Anterior cingulate cortex (tissue), 58 donors: ENCODE results near the gene KLHDC4.

ENCODE experiments used
- DNase-seq, 58 donors: peaks; one replicate each; lab custom pipeline; 2025; lab: John Stamatoyannopoulos, UW

KLHDC4 gene

GRCh38 chr16:87671221-87671620 lies 94.6 kb downstream of the KLHDC4 start:
- no peak for DNase-seq

- no peak for DNase-seq
Measured at GRCh38 chr16:87669672-87670071, 96.1 kb downstream of the KLHDC4 start.

GRCh38 chr16:87667946-87668345 lies 97.8 kb downstream of the KLHDC4 start:
- no peak for DNase-seq

- DNase-seq, result no peak
Measured at GRCh38 chr16:87667443-87667842, 98.3 kb downstream of the KLHDC4 start.

GRCh38 chr16:87666919-87667318 lies 98.9 kb downstream of the KLHDC4 start:
- no peak for DNase-seq

- no peak for DNase-seq
Measured at GRCh38 chr16:87665193-87665592, 100.6 kb downstream of the KLHDC4 start.

GRCh38 chr16:87664792-87665191 lies 101.0 kb downstream of the KLHDC4 start:
- no peak for DNase-seq

- no peak for DNase-seq
Measured at GRCh38 chr16:87662254-87663204, 103.3 kb downstream of the KLHDC4 start.

- no peak for DNase-seq
Measured at GRCh38 chr16:87661561-87661960, 104.2 kb downstream of the KLHDC4 start.

- DNase-seq, result no peak
Measured at GRCh38 chr16:87658564-87659225, 107.1 kb downstream of the KLHDC4 start.
